HG03575 (cell line): ENCODE measurements around the gene SLC1A3.

Experiments
- ATAC-seq: cut with Tn5 transposase; IDR thresholded peaks from one replicate; pipeline ENCODE4 v1.9.1; 2021; ENCODE audit not compliant: unreplicated experiment, insufficient number of reproducible peaks, low FRiP score; ENCODE audit errors: extremely low read depth

Gene SLC1A3

DNA sequence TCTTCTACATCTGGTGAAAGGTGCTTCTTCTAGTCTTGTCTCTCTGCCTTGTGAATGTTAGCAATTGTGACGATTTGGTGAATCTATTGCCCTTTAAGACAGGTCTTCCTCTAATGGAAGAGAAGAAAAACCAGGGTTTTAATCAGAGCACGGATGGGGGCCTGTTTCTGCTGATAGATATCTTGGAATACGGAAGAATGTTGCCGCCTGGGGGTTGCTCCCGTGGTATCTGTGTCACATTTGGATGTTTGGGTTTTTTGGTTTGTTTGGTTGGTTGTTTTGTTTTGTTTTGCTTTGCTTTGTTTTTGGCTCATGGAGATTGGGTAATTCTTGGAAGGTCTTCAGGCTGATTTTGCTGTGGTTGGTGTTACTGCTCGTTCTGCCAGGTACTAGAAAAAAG lies 9.7 kb upstream of the SLC1A3 start:
- ATAC-seq: no peak

- ATAC-seq: no peak
Observed at GRCh38 chr5:36598045-36598444, 8.4 kb upstream of the SLC1A3 start.

GRCh38 chr5:36599986-36600779 lies 6.2 kb upstream of the SLC1A3 start:
- ATAC-seq: no peak

DNA sequence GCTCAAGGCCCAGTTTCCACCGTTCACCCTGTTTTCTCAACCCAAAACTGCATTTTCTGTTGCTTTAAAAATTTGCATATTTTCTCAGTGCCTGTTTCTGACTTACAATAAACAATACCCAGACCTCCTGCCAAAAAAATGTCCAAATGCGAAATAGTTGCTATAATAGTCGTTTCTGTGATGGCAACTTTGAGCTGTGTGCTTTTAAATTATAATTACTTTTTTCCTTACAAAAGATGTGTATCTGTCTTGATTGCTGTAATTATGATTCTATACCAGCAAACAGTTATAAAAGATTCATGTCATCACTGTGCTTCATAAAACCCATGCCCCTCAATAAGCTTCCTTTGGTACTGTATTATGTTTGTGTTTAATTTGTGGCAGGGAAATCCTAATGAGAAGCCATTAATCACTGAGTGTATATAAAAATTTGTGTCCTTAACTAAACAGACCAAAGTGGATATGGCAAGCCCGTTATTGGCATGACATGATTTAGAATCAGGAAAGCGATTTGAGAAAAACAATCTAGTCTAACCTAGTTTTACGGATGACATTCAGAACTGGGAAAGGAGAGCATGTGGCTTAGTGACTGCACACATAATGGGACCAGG lies 5.4 kb upstream of the SLC1A3 start:
- no peak for ATAC-seq

- no peak for ATAC-seq
Observed at GRCh38 chr5:36602704-36603321, 3.6 kb upstream of the SLC1A3 start.

- no peak for ATAC-seq
Observed at GRCh38 chr5:36605241-36605640, 1.2 kb upstream of the SLC1A3 start.

DNA sequence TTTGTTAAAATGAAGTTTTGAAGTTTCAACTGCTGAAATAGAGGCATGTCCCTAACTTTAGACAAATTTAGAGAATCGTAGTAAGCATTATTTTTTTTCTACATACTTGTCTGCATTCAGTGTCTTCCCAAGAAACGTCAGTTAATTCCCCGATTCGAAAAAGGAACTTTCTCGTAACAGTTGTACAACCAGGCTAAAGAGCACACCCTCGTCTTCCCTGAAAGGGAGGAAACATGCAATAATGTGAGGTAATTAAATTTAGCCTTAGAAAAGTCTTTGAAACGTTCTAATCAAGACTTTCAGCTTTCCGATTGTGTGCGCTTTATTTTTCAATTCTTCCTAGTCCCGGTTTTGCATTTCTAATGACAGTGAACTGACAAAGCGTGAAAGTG lies 374 bp upstream of the SLC1A3 start:
- no peak for ATAC-seq

DNA sequence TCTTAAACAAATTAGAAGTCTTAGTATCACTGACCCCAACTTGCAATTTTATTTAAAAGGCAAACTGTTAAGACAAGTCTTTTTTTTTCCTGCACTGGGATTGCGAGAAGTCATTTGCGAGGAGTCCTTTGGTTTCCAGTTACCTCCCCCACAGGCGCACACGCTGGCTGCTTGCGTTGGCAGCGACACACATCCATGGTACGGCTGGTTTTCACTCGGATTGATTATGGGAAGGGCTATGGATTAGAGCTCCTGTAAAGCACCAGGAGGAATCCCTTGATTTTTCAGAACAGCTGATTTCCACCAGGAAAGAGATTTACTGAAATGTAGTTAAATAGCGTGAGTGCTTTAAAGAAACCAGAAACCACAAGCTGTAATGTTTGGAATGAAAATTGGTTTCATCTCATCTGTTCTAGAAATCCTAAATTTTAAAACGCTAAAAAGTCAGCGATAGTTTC lies 737 bp downstream of the SLC1A3 start:
- no peak for ATAC-seq

DNA sequence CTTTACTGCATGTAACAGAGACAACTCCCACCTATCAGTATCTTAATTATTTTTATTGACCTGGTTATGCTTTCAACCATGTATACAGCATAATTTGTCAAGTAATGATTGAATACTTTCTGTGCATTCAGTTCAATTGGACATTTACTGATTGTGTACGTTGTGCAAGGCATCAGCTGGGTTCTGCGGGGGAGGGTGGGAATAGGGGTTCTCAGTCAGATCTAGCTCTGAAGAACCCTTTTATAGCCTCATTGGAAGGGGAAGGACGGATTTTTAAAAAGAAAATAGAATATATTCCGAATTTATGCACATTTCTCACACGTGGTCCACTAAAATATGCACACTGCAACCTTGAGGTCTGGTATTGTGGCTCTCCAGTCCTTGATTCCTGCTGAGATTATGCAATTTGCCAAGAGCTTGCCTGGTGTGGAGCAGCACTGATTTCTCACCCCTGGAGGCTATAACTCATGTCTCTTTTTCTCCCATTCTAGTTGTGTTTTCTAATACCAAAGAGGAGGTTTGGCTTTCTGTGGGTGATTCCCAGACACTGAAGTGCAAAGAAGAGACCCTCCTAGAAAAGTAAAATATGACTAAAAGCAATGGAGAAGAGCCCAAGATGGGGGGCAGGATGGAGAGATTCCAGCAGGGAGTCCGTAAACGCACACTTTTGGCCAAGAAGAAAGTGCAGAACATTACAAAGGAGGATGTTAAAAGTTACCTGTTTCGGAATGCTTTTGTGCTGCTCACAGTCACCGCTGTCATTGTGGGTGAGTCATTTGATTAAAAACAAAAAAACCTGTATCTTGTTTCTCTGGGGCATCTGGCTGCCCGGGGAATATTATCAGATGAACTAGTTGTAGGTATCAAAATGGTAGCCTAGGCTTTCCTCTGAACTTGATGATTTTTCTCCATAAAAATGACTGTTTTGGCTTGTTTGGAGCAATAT lies 1.7 kb downstream of the SLC1A3 start:
- no peak for ATAC-seq

- ATAC-seq: no peak
Observed at GRCh38 chr5:36610621-36611020, 4.2 kb downstream of the SLC1A3 start.

- ATAC-seq: no peak
Observed at GRCh38 chr5:36611520-36612274, 5.3 kb downstream of the SLC1A3 start.

GRCh38 chr5:36613241-36613640 lies 6.8 kb downstream of the SLC1A3 start:
- ATAC-seq: no peak

GRCh38 chr5:36613771-36614656 lies 7.6 kb downstream of the SLC1A3 start:
- no peak for ATAC-seq

GRCh38 chr5:36614657-36615308 lies 8.4 kb downstream of the SLC1A3 start:
- ATAC-seq: no peak

DNA sequence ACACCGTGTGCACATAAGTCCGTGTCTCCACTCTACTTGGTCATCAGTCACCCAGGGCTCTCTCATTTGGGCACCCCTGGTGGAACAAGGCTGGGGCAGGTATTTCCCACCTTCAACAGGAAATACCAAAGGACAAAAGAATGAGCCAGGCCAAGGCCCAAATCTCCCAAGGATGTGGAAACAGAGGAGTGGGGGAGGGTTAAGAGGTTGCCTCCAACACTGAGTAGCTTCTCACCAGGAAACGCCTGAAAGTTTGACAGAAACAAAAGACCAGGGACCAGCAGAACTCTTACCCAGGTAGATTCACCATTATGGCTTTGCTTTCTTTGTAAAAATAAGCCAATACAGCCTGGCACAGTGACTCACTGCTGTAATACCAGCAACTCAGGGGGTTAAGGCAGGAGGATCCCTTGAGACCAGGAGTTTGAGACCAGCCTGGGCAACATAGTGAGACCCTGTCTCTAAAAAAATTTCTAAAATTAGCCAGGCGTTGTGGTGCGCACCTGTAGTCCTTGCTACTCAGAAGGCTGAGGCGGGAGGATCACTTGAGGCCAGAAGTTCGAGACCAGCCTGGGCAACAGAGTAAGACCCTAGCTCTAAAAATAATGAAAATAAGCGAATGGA lies 12.7 kb downstream of the SLC1A3 start:
- ATAC-seq: no peak

GRCh38 chr5:36621985-36622384 lies 15.6 kb downstream of the SLC1A3 start:
- no peak for ATAC-seq

DNA sequence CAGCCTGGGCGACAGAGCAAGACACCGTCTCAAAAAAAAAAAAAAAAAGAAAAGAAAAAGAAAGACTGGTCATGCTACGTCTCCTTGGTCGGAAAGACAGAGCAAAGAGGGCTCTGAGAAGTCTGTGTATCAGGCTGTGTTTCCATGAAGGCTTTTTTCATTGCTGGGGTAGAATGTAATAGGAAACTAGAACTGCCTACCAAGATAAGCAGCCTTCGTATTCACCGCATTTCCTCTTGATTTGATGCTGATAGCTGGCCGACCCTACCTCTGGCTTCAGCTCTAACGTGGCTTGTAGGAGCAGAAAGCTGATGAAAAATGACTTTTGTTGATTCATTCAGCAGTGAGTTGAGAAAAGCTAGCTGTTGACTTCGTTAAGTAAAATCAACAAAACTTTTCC lies 17.4 kb downstream of the SLC1A3 start:
- no peak for ATAC-seq
